Endothelial cell of umbilical vein (primary cell): Measurements from ENCODE around the gene UVSSA. TPM values are rescaled to one million over a fixed set of nuclear protein-coding genes. Genes with fewer than 3 reads are reported as not detected.

ENCODE experiments used
- BruUV-seq: library from RNA; stranded (reverse); fragments of 400-500 nt; replicated peaks from 2 replicates; lab custom pipeline; 2021; lab: Mats Ljungman, UMichigan
- CTCF ChIA-PET: fragments of 300-600, 350-600 bp; sonication (Branson Sonifier 250); formaldehyde crosslinking; loops from one replicate; lab custom pipeline; 2021; ENCODE audit warnings: antibody characterized with exemption, inconsistent platforms; lab: Charles Lee
- POLR2A ChIA-PET: fragments of 300-600, 350-600 bp; sonication (Branson Sonifier 250); formaldehyde crosslinking; loops from one replicate; lab custom pipeline; 2021; ENCODE audit warnings: antibody characterized with exemption, inconsistent platforms; lab: Charles Lee
- DNase-seq: peaks from one replicate; pipeline ENCODE4 v3.0.0-alpha.2; 2011; ENCODE audit warnings: low read depth, low spot score
- FAIRE-seq: peaks from 2 replicates; lab custom pipeline; 2011; peaks lifted over from hg19 to GRCh38; lab: Jason Lieb, UNC
- H2AFZ ChIP-seq: 2 replicates; pipeline ENCODE4 v1.6.0; 2012; ENCODE audit warnings: low read depth, low read length, control low read depth, inconsistent platforms
- H3K27ac ChIP-seq: 2 replicates; pipeline ENCODE4 v1.5.1; 2011; ENCODE audit warnings: low read depth, mild to moderate bottlenecking, control low read depth, low read length, moderate library complexity; ENCODE audit not compliant: insufficient read depth
- H3K27me3 ChIP-seq, 2 experiments: 2 replicates each; pipeline versions ENCODE4 v1.6.0 to v1.6.1; 2011; ENCODE audit warnings: low read length in 2 of 2, mixed read lengths in 1 of 2; ENCODE audit not compliant: control insufficient read depth in 2 of 2, insufficient read depth in 2 of 2
- H3K36me3 ChIP-seq, 2 experiments: 2 replicates in 1 of 2; 3 replicates in 1 of 2; pipeline ENCODE4 v1.5.1; 2011; ENCODE audit warnings: low read length in 2 of 2, mild to moderate bottlenecking in 1 of 2, moderate library complexity in 1 of 2; ENCODE audit not compliant: control insufficient read depth in 2 of 2, insufficient read depth in 2 of 2; ENCODE audit errors: extremely low read depth in 1 of 2
- H3K4me1 ChIP-seq: 3 replicates; pipeline ENCODE4 v1.5.1; 2011; ENCODE audit warnings: mild to moderate bottlenecking, low read length; ENCODE audit not compliant: control insufficient read depth, insufficient read depth; ENCODE audit errors: extremely low read depth
- H3K4me2 ChIP-seq: 2 replicates; pipeline ENCODE4 v1.6.1; 2011; ENCODE audit warnings: low read length, control low read depth, mixed read lengths; ENCODE audit not compliant: insufficient read depth
- H3K4me3 ChIP-seq, 3 experiments: fragments of 200-600 bp in 1 of 3; sonication (generic), shearing (Covaris generic) in 1 of 3; replicated peaks in 1 of 3; 2 replicates each; pipeline ENCODE4 v1.5.1; 2011 to 2016; ENCODE audit warnings: control low read depth in 3 of 3, low read length in 3 of 3, mild to moderate bottlenecking in 2 of 3, inconsistent platforms in 1 of 3, low read depth in 1 of 3, moderate library complexity in 1 of 3; ENCODE audit not compliant: insufficient read depth in 1 of 3
- H3K79me2 ChIP-seq: 2 replicates; pipeline ENCODE4 v1.6.0; 2012; ENCODE audit warnings: low read length, inconsistent platforms; ENCODE audit not compliant: control insufficient read depth, insufficient read depth
- H3K9ac ChIP-seq: replicated peaks from 2 replicates; pipeline ENCODE3; 2011; ENCODE audit warnings: low read length, control low read depth; ENCODE audit not compliant: insufficient read depth; ENCODE audit errors: extremely low read depth
- H3K9me1 ChIP-seq: replicated peaks from 3 replicates; pipeline ENCODE4 v1.6.0; 2011; ENCODE audit warnings: mild to moderate bottlenecking, low read length; ENCODE audit not compliant: control insufficient read depth, insufficient read depth; ENCODE audit errors: extremely low read depth
- H3K9me3 ChIP-seq: replicated peaks from 2 replicates; pipeline ENCODE4 v1.5.1; 2012; ENCODE audit warnings: low read length, inconsistent platforms; ENCODE audit not compliant: control insufficient read depth, insufficient read depth
- H4K20me1 ChIP-seq: replicated peaks from 2 replicates; pipeline ENCODE3; 2011; ENCODE audit warnings: mild to moderate bottlenecking, low read length; ENCODE audit not compliant: control insufficient read depth, insufficient read depth; ENCODE audit errors: extremely low read depth
- CTCF ChIP-seq, 2 donors: IDR thresholded peaks; 1 replicate in 1 of 2; 2 replicates in 1 of 2; pipeline ENCODE4 v1.5.1; 2011; ENCODE audit warnings: low read length in 2 of 2, mild to moderate bottlenecking in 2 of 2, moderate library complexity in 2 of 2, control low read depth in 1 of 2, inconsistent platforms in 1 of 2, low read depth in 1 of 2; ENCODE audit not compliant: insufficient read depth in 1 of 2; ENCODE audit errors: extremely low read depth in 1 of 2
- EZH2 ChIP-seq: IDR thresholded peaks from 2 replicates; pipeline ENCODE4 v1.6.1; 2012; ENCODE audit warnings: borderline replicate concordance, low read depth, mild to moderate bottlenecking, moderate library complexity, low read length, inconsistent platforms; ENCODE audit not compliant: severe bottlenecking
- FOS ChIP-seq: IDR thresholded peaks from 2 replicates; pipeline ENCODE4 v1.6.1; 2011; ENCODE audit warnings: mild to moderate bottlenecking, low read length, moderate library complexity, borderline replicate concordance; ENCODE audit not compliant: insufficient read depth
- GATA2 ChIP-seq: IDR thresholded peaks from 2 replicates; pipeline ENCODE4 v1.7.0; 2011; ENCODE audit warnings: low read depth, mild to moderate bottlenecking, moderate library complexity, mixed read lengths, low read length; ENCODE audit not compliant: insufficient read length, insufficient read depth
- JUN ChIP-seq: IDR thresholded peaks from 2 replicates; pipeline ENCODE4 v1.6.1; 2011; ENCODE audit warnings: borderline replicate concordance, low read depth; ENCODE audit not compliant: insufficient read length, insufficient read depth
- MAX ChIP-seq: IDR thresholded peaks from 2 replicates; pipeline ENCODE4 v1.6.1; 2011; ENCODE audit not compliant: insufficient read depth, insufficient read length
- MYC ChIP-seq: IDR thresholded peaks from one replicate; pipeline ENCODE4 v1.6.1; 2011; ENCODE audit warnings: mild to moderate bottlenecking, low read depth, low read length
- POLR2A ChIP-seq: IDR thresholded peaks from 2 replicates; pipeline ENCODE4 v1.6.1; 2012; ENCODE audit warnings: low read depth, mild to moderate bottlenecking, control low read depth, low read length
- POLR2AphosphoS5 ChIP-seq: IDR thresholded peaks from 2 replicates; pipeline ENCODE4 v1.6.1; 2012; ENCODE audit warnings: low read depth, mild to moderate bottlenecking, control low read depth, low read length, moderate library complexity; ENCODE audit not compliant: insufficient read depth
- dilution Hi-C: fragments of 300-500 bp; cut with MboI; formaldehyde crosslinking; loops from one replicate; pipeline ENCODE4 v1.15.0; 2019; ENCODE audit warnings: low sequenced_read_pairs; ENCODE audit not compliant: extremely low pct_ligation_motif_present
- intact Hi-C: fragments of 100-400 bp; cut with micrococcal nuclease; formaldehyde crosslinking; loops from one replicate; pipeline ENCODE4 v1.10.0; 2022
- polyA plus RNA-seq, 4 experiments: library from polyadenylated mRNA; depleted of rRNA in 3 of 4; stranded (reverse) in 3 of 4; unstranded in 1 of 4; fragments of >200 nt; gene quantifications; 2 replicates each; pipeline versions ENCODE4 v1.2.1 to v1.2.3, GENCODE V29; 2011 to 2012; ENCODE audit warnings: missing spikeins in 1 of 4
- total RNA-seq: library from RNA; stranded (reverse); gene quantifications from 2 replicates; pipeline ENCODE4 v1.2.3, GENCODE V29; 2021

The UVSSA gene
- total and polyA plus RNA-seq, 2 donors (not counting 3 experiments of a cell fraction or from before 2014, with no cell fraction given): 7.1 to 14.9 TPM

GRCh38 chr4:1359144-1359501 is 12.1 kb downstream of the UVSSA start:
- Histone ChIP-seq H3K27ac (no peak overlapping the region), H3K36me3 (no peaks in the 10 kb centered on the region), H3K4me3 (no peak overlapping the region), H3K9ac (no peak overlapping the region), H3K9me1 (no peaks in the 10 kb centered on the region), H3K9me3 (no peaks in the 10 kb centered on the region), H3K4me2 (no peak overlapping the region), H3K79me2 (no peaks in the 10 kb centered on the region), H3K27me3 (no peaks in the 10 kb centered on the region), H2AFZ (no peak overlapping the region), H4K20me1 (no peaks in the 10 kb centered on the region), H3K4me1 (no peaks in the 10 kb centered on the region)
- TF ChIP-seq CTCF (IDR thresholded peaks at IDR 0.05; ENCODE audit: extremely low read depth in 1 of 2, insufficient read depth in 1 of 2, low read depth in 1 of 2, low read length in 2 of 2): no peak
- no peak for TF ChIP-seq MAX
- no peak for TF ChIP-seq GATA2
- no peak for TF ChIP-seq FOS
- TF ChIP-seq POLR2AphosphoS5: no peak
- no peak for TF ChIP-seq POLR2A
- TF ChIP-seq MYC: no peak
- TF ChIP-seq JUN: no peak
- TF ChIP-seq EZH2: no peak
- no peak for DNase-seq
- ChIA-PET CTCF (interaction anchor here (1.7 to 2.1 kb wide), 2 partner anchors 154 to 270 kb away, joined by 7 to 9 read pairs; no protein-coding TSS in a partner anchor), POLR2A (no interaction called here)
- dilution Hi-C loops: no loop called here
- no peak for FAIRE-seq
- intact Hi-C loops: no loop called here
- BruUV-seq: no TSS peak
